Fibroblast of mammary gland (primary cell): ENCODE measurements around the gene DRD5.
"Not testable (repeated sequence)": the region's sequence is repeated elsewhere in the genome, so short reads cannot be mapped to it uniquely, and the experiment has no call there.

Experiments used
- DNase-seq: peaks from one replicate; pipeline ENCODE4 v3.0.0-alpha.2; 2010; ENCODE audit warnings: low read depth
- H3K4me3 ChIP-seq: 2 replicates; pipeline ENCODE4 v1.5.1; 2011; ENCODE audit warnings: low read depth, mild to moderate bottlenecking, low read length, moderate library complexity; ENCODE audit not compliant: control insufficient read depth
- CTCF ChIP-seq: conservative IDR thresholded peaks from 2 replicates; pipeline ENCODE4 v1.5.1; 2011; ENCODE audit warnings: low read depth, low read length, inconsistent platforms; ENCODE audit not compliant: control insufficient read depth, insufficient read depth

DRD5 gene

GRCh38 chr4:9764155-9764696 is 17.2 kb upstream of the DRD5 start:
- DNase-seq = no peak
- TF ChIP-seq CTCF = no peak
- H3K4me3 ChIP-seq = no peak overlapping the region

- H3K4me3 ChIP-seq = no peak overlapping the region
- TF ChIP-seq CTCF = peak; percentile 19
- peak; percentile 2 for DNase-seq
Measured at GRCh38 chr4:9765091-9765490, 16.3 kb upstream of the DRD5 start.

- TF ChIP-seq CTCF = no peak
- H3K4me3 ChIP-seq = no peak overlapping the region
- DNase-seq = no peak
Measured at GRCh38 chr4:9769321-9769720, 12.1 kb upstream of the DRD5 start.

- no peak for TF ChIP-seq CTCF
- DNase-seq = no peak
- no peak overlapping the region for H3K4me3 ChIP-seq
Measured at GRCh38 chr4:9771034-9771433, 10.4 kb upstream of the DRD5 start.

GRCh38 chr4:9773471-9773870 is 8.0 kb upstream of the DRD5 start:
- no peak for DNase-seq
- H3K4me3 ChIP-seq = no peak overlapping the region
- no peak for TF ChIP-seq CTCF

- no peak for TF ChIP-seq CTCF
- no peak for DNase-seq
- H3K4me3 ChIP-seq = no peak overlapping the region
Measured at GRCh38 chr4:9782136-9782436, 652 bp downstream of the DRD5 start.

GRCh38 chr4:9785891-9786290 is 4.5 kb downstream of the DRD5 start:
- H3K4me3 ChIP-seq, DNase-seq: not testable (repeated sequence)
